Hepatocyte (in vitro differentiated cells): ENCODE results near the gene FOS. TPM values are rescaled to one million over a fixed set of nuclear protein-coding genes. Genes with fewer than 3 reads are reported as not detected.

ENCODE experiments used
- DNase-seq: peaks from one replicate; pipeline ENCODE4 v3.0.0-alpha.2; 2016; ENCODE audit warnings: low spot score
- H2AFZ ChIP-seq: fragments of 200-600 bp; sonication (generic); 2 replicates; pipeline ENCODE4 v1.6.0; 2016; ENCODE audit warnings: antibody characterized with exemption, mild to moderate bottlenecking
- H3K27ac ChIP-seq: fragments of 200-600 bp; sonication (generic); 2 replicates; pipeline ENCODE4 v1.5.1; 2016; ENCODE audit warnings: mild to moderate bottlenecking
- H3K27me3 ChIP-seq: fragments of 200-600 bp; sonication (generic); 2 replicates; pipeline ENCODE4 v1.6.1; 2016
- H3K36me3 ChIP-seq: fragments of 200-600 bp; sonication (generic); replicated peaks from 2 replicates; pipeline ENCODE4 v1.5.1; 2016; ENCODE audit warnings: low read depth; ENCODE audit not compliant: insufficient read depth
- H3K4me1 ChIP-seq: fragments of 200-600 bp; sonication (generic); 2 replicates; pipeline ENCODE4 v1.5.1; 2016; ENCODE audit warnings: mild to moderate bottlenecking, moderate library complexity; ENCODE audit not compliant: insufficient read depth
- H3K4me2 ChIP-seq: fragments of 200-600 bp; sonication (generic); 2 replicates; pipeline ENCODE4 v1.6.0; 2016
- H3K4me3 ChIP-seq: fragments of 200-600 bp; sonication (generic); 2 replicates; pipeline ENCODE4 v1.5.1; 2016; ENCODE audit warnings: mild to moderate bottlenecking
- H3K79me2 ChIP-seq: fragments of 200-600 bp; sonication (generic); 2 replicates; pipeline ENCODE4 v1.6.0; 2017; ENCODE audit warnings: mild to moderate bottlenecking
- H3K9me2 ChIP-seq: fragments of 200-600 bp; sonication (generic); replicated peaks from 2 replicates; pipeline ENCODE4 v1.6.0; 2017; ENCODE audit warnings: mild to moderate bottlenecking; ENCODE audit not compliant: insufficient read depth
- H3K9me3 ChIP-seq: fragments of 200-600 bp; sonication (generic); 2 replicates; pipeline ENCODE4 v1.5.1; 2016; ENCODE audit warnings: low read depth, mild to moderate bottlenecking
- H4K20me1 ChIP-seq: fragments of 200-600 bp; sonication (generic); 2 replicates; pipeline ENCODE4 v1.6.0; 2016; ENCODE audit warnings: mild to moderate bottlenecking; ENCODE audit not compliant: insufficient read depth, poor library complexity, severe bottlenecking
- CTCF ChIP-seq: fragments of 200-600 bp; sonication (generic); IDR thresholded peaks from 2 replicates; pipeline ENCODE4 v1.5.1; 2016; ENCODE audit warnings: antibody characterized with exemption, mild to moderate bottlenecking; ENCODE audit not compliant: poor library complexity
- EZH2 ChIP-seq: fragments of 200-600 bp; sonication (generic); IDR thresholded peaks from 2 replicates; pipeline ENCODE4 v1.6.1; 2016; ENCODE audit warnings: antibody characterized with exemption, mild to moderate bottlenecking, borderline replicate concordance
- EZH2phosphoT487 ChIP-seq: fragments of 200-600 bp; sonication (generic); IDR thresholded peaks from one replicate; pipeline ENCODE4 v1.6.1; 2018; ENCODE audit warnings: antibody characterized with exemption, mild to moderate bottlenecking, low read depth, moderate library complexity; ENCODE audit not compliant: unreplicated experiment, severe bottlenecking
- WGBS: methylation state at CpG from one replicate; pipeline ENCODE4 v1.1.6; 2016; ENCODE audit warnings: low lambda C conversion rate; ENCODE audit errors: missing lambda C conversion rate; 5-methylcytosine and 5-hydroxymethylcytosine counted together
- polyA plus RNA-seq: library from polyadenylated mRNA; unstranded; fragments of >200 nt; fragmentation: Nextera tagmentation; extraction: Ambion mirVana; gene quantifications from 2 replicates; pipeline ENCODE4 v1.2.1, GENCODE V29; 2016
- total RNA-seq: library from RNA; depleted of rRNA; stranded (reverse); fragments of >200 nt; gene quantifications from 2 replicates; pipeline ENCODE4 v1.2.3, GENCODE V29; 2014

Gene FOS
- total and polyA plus RNA-seq, 2 experiments from 2014 or later, result 865 to 935 TPM

GRCh38 chr14:75275598-75275997, 3.0 kb upstream of the FOS start:
- no peaks in the 10 kb centered on the region for H3K27me3 ChIP-seq
- no peaks in the 10 kb centered on the region for H3K9me2 ChIP-seq
- no peak for DNase-seq
- TF ChIP-seq CTCF, result no peak
- no peak for TF ChIP-seq EZH2phosphoT487
- no peak for TF ChIP-seq EZH2
- peaks cover 11% of the 10 kb centered on the region for H3K4me1 ChIP-seq
- H3K27ac ChIP-seq, result no peak overlapping the region
- H3K36me3 ChIP-seq, result no peaks in the 10 kb centered on the region
- WGBS, result 81% methylated on average over 2 of the region's 2 CpGs
- H3K79me2 ChIP-seq, result peaks cover 11% of the 10 kb centered on the region
- no peak overlapping the region for H3K4me3 ChIP-seq
- peaks cover 18% of the 10 kb centered on the region for H4K20me1 ChIP-seq
- no peak overlapping the region for H2AFZ ChIP-seq
- no peaks in the 10 kb centered on the region for H3K9me3 ChIP-seq
- no peak overlapping the region for H3K4me2 ChIP-seq

GRCh38 chr14:75277008-75277814, 1.4 kb upstream of the FOS start:
- DNase-seq, result peak; percentile 96
- peak overlapping the region; percentile 18 for H2AFZ ChIP-seq
- peak overlapping the region; percentile 75 for H3K4me3 ChIP-seq
- H3K36me3 ChIP-seq, result no peaks in the 10 kb centered on the region
- no peak for TF ChIP-seq EZH2
- no peak for TF ChIP-seq EZH2phosphoT487
- TF ChIP-seq CTCF, result no peak
- peak overlapping the region; percentile 98 for H3K27ac ChIP-seq
- under 1% methylated on average over 50 of the region's 81 CpGs for WGBS
- peak overlapping the region; percentile 97 for H3K4me2 ChIP-seq
- peaks cover 11% of the 10 kb centered on the region for H3K4me1 ChIP-seq
- no peaks in the 10 kb centered on the region for H3K9me2 ChIP-seq
- H3K79me2 ChIP-seq, result peaks cover 11% of the 10 kb centered on the region
- no peaks in the 10 kb centered on the region for H3K27me3 ChIP-seq
- H4K20me1 ChIP-seq, result peaks cover 23% of the 10 kb centered on the region
- H3K9me3 ChIP-seq, result no peaks in the 10 kb centered on the region

GRCh38 chr14:75277815-75278421, 710 bp upstream of the FOS start:
- Histone ChIP-seq H3K27ac (peak overlapping the region; percentile 98), H4K20me1 (peaks cover 23% of the 10 kb centered on the region), H3K27me3 (no peaks in the 10 kb centered on the region), H3K4me2 (peak overlapping the region; percentile 97), H3K4me1 (peaks cover 11% of the 10 kb centered on the region), H3K4me3 (peak overlapping the region; percentile 75), H3K36me3 (no peaks in the 10 kb centered on the region), H3K9me2 (no peaks in the 10 kb centered on the region), H2AFZ (peak overlapping the region; percentile 18), H3K79me2 (peaks cover 11% of the 10 kb centered on the region), H3K9me3 (no peaks in the 10 kb centered on the region)
- no peak for TF ChIP-seq EZH2
- no peak for TF ChIP-seq EZH2phosphoT487
- TF ChIP-seq CTCF, result no peak
- under 1% methylated on average over 19 of the region's 27 CpGs for WGBS
- no peak for DNase-seq
